Activated CD4-positive, alpha-beta T cell treated with anti-CD3 and anti-CD28 coated beads, Interleukin-2, amount 10 ng/mL, durations not matched to agents 24 days and 14 days (primary cell): ENCODE results near the gene SLC25A52. TPM values are rescaled to one million over a fixed set of nuclear protein-coding genes. Genes with fewer than 3 reads are reported as not detected.

Experiments
- total RNA-seq: library from RNA; stranded (reverse); gene quantifications from 2 replicates; pipeline ENCODE4 v1.2.3, GENCODE V29; 2022

The SLC25A52 gene
- total RNA-seq, 1 donor from 2014 or later: not detected

Other genes starting within 250 kb of the SLC25A52 start
- not detected in 2 replicates for gene TTR, start 169.0 kb downstream of the SLC25A52 start, total RNA-seq
- gene B4GALT6, start 76.3 kb downstream of the SLC25A52 start, total RNA-seq: 2.4 and 2.8 TPM in 2 replicates
- gene TRAPPC8, start 182.2 kb upstream of the SLC25A52 start, total RNA-seq: 32.6 and 35.0 TPM in 2 replicates